HG03103 (cell line): ENCODE measurements around the gene RARB.

ENCODE experiments used
- ATAC-seq: cut with Tn5 transposase; IDR thresholded peaks from one replicate; pipeline ENCODE4 v1.9.1; 2021; ENCODE audit warnings: low read depth; ENCODE audit not compliant: unreplicated experiment

The RARB gene

GRCh38 chr3:25572919-25573385 lies 144.9 kb downstream of the RARB start:
- no peak for ATAC-seq

GRCh38 chr3:25573386-25574171 lies 145.5 kb downstream of the RARB start:
- ATAC-seq = no peak

- ATAC-seq = no peak
These were observed 146.2 kb downstream of the RARB start for GRCh38 chr3:25574172-25574765.

- ATAC-seq = no peak
These were observed 146.9 kb downstream of the RARB start for GRCh38 chr3:25575001-25575400.

GRCh38 chr3:25576146-25576545 lies 148.1 kb downstream of the RARB start:
- ATAC-seq = no peak

GRCh38 chr3:25576831-25577454 lies 148.9 kb downstream of the RARB start:
- ATAC-seq = no peak

GRCh38 chr3:25578059-25578458 lies 150.0 kb downstream of the RARB start:
- ATAC-seq = no peak

- ATAC-seq = no peak
These were observed 152.5 kb downstream of the RARB start for GRCh38 chr3:25580534-25580933.

- ATAC-seq = no peak
These were observed 153.3 kb downstream of the RARB start for GRCh38 chr3:25581335-25581734.

- ATAC-seq = no peak
These were observed 153.8 kb downstream of the RARB start for GRCh38 chr3:25581823-25582222.

GRCh38 chr3:25582242-25582641 lies 154.2 kb downstream of the RARB start:
- no peak for ATAC-seq

GRCh38 chr3:25583343-25583742 lies 155.3 kb downstream of the RARB start:
- no peak for ATAC-seq

GRCh38 chr3:25584011-25584789 lies 156.1 kb downstream of the RARB start:
- no peak for ATAC-seq

- ATAC-seq = no peak
These were observed 157.5 kb downstream of the RARB start for GRCh38 chr3:25585361-25586166.

- ATAC-seq = no peak
These were observed 158.1 kb downstream of the RARB start for GRCh38 chr3:25586167-25586505.

GRCh38 chr3:25586553-25586952 lies 158.5 kb downstream of the RARB start:
- no peak for ATAC-seq

GRCh38 chr3:25587094-25587493 lies 159.0 kb downstream of the RARB start:
- ATAC-seq = no peak

GRCh38 chr3:25587526-25587925 lies 159.5 kb downstream of the RARB start:
- ATAC-seq = no peak

GRCh38 chr3:25587975-25588374 lies 159.9 kb downstream of the RARB start:
- no peak for ATAC-seq

- ATAC-seq = no peak
These were observed 160.5 kb downstream of the RARB start for GRCh38 chr3:25588441-25589103.
